Urinary bladder (tissue), 4 donors: Measurements from ENCODE around the gene LCN9. TPM values are rescaled to one million over a fixed set of nuclear protein-coding genes. Genes with fewer than 3 reads are reported as not detected.
"Not testable (repeated sequence)": the region's sequence is repeated elsewhere in the genome, so short reads cannot be mapped to it uniquely, and the experiment has no call there.

Source experiments
- DNase-seq: peaks from one replicate; pipeline ENCODE4 v3.0.0-alpha.2; 2015; ENCODE audit errors: extremely low spot score
- H3K27ac ChIP-seq: one replicate; pipeline ENCODE4 v1.5.1; 2013; ENCODE audit warnings: low read depth, mild to moderate bottlenecking, moderate library complexity
- H3K36me3 ChIP-seq: one replicate; pipeline ENCODE4 v1.6.1; 2013; ENCODE audit warnings: mild to moderate bottlenecking, moderate library complexity; ENCODE audit not compliant: insufficient read depth
- H3K4me1 ChIP-seq: one replicate; pipeline ENCODE4 v1.6.1; 2013; ENCODE audit warnings: mild to moderate bottlenecking, moderate library complexity; ENCODE audit not compliant: insufficient read depth
- H3K4me3 ChIP-seq: one replicate; pipeline ENCODE4 v1.5.1; 2013; ENCODE audit warnings: low read depth, low read length
- WGBS: extraction: QIAGEN DNeasy Blood & Tissue Kit; methylation state at CpG from one replicate; pipeline ENCODE4 v1.1.7; 2013; 5-methylcytosine and 5-hydroxymethylcytosine counted together
- polyA plus RNA-seq: library from polyadenylated mRNA; stranded (reverse); fragments of 200-250 nt; gene quantifications from one replicate; pipeline ENCODE4 v1.2.3, GENCODE V29; 2013
- total RNA-seq: library from RNA; depleted of rRNA; stranded (reverse); fragments of >200 nt; gene quantifications from one replicate; pipeline ENCODE4 v1.2.3, GENCODE V29; 2014
- donor health status: healthy with polysubstance abuse.
- donor health status: healthy.

LCN9 gene
- total and polyA plus RNA-seq, 2 donors, result not detected

- no peak for DNase-seq
- Histone ChIP-seq H3K36me3 (no peaks in the 10 kb centered on the region), H3K4me3 (no peak overlapping the region), H3K4me1 (no peaks in the 10 kb centered on the region), H3K27ac (no peak overlapping the region)
- WGBS, result 50% methylated on average over 17 of the region's 17 CpGs
These were observed 8.5 kb downstream of the LCN9 start for GRCh38 chr9:135671591-135672041.

DNA sequence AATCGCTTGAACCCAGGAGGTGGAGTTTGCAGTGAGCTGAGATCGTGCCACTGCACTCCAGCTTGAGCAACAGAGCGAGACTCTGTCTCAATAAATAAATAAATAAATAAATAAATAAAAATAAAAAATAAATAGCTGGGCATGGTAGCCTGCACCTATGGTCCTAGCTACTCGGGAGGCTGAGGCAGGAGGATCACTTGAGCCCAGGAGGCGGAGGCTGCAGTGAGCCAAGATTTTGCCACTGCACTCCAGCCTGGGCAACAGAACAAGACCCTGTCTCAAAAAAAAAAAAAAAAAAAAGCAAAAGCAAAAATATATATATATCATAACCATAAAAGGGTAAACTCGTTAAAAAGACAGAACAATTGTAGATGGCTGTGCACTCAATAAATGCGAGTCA lies 9.7 kb downstream of the LCN9 start:
- 83% methylated on average over 7 of the region's 7 CpGs for WGBS
- not testable (repeated sequence) for DNase-seq, H3K27ac ChIP-seq, H3K4me3 ChIP-seq, H3K36me3 ChIP-seq, H3K4me1 ChIP-seq

- WGBS, result 77% methylated on average over 8 of the region's 8 CpGs
- Histone ChIP-seq H3K4me3 (no peak overlapping the region), H3K4me1 (no peaks in the 10 kb centered on the region), H3K27ac (no peak overlapping the region), H3K36me3 (no peaks in the 10 kb centered on the region)
- no peak for DNase-seq
These were observed 10.8 kb downstream of the LCN9 start for GRCh38 chr9:135673941-135674340.

DNA sequence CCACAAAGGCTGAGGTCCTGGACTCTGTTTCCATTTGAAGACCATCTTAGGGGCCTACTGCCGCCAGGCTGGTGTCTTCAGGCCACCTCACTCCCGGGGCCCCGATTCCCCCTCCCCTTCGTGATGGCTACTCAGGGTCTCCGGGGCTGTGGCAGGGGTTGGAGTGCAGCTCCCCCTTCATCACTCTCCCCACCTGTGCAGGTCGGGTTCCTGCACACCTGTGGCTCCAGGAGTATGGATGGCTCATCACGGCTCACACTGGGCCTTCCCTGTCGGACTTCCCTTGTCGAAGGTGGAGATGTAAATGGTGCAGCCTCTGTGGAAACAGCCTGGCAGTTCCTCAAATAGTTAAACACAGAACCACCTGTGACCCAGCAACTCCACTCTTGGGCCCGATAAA lies 11.9 kb downstream of the LCN9 start:
- Histone ChIP-seq H3K4me3 (no peak overlapping the region), H3K36me3 (no peaks in the 10 kb centered on the region)
- 73% methylated on average over 10 of the region's 10 CpGs for WGBS

GRCh38 chr9:135676891-135677290 lies 13.8 kb downstream of the LCN9 start:
- Histone ChIP-seq H3K36me3 (no peaks in the 10 kb centered on the region), H3K27ac (no peak overlapping the region), H3K4me3 (no peak overlapping the region), H3K4me1 (no peaks in the 10 kb centered on the region)
- DNase-seq, result no peak
- WGBS, result 87% methylated on average over 13 of the region's 13 CpGs

More for the DNA sequence above, 11.9 kb downstream of the LCN9 start:
- H3K27ac ChIP-seq, result no peak overlapping the region
- DNase-seq, result no peak
- no peaks in the 10 kb centered on the region for H3K4me1 ChIP-seq

DNA sequence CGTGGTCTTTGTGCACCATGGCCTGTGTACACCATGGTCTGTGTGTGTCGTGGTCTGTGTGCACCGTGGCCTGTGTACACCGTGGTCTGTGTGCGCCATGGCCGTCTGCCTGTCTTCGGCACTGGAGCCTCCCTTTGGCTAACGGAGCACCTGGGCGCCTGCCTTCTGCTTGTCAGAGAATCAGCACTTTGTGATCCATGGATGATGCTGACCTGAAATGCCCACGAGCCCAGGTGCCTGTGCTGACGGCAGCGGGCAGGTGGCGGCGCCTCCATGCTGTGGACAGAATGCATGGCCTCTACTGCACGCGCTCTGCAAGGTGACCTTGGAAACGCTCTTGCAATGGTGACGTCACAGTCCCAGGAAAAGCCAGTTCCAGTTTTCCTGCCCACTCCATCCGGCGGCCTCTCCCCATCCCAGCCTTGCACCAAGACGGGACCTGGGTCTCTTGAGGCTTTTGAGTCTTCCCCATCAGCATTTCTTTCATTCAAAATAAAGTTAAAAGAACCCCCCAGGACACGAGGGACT lies 14.6 kb downstream of the LCN9 start:
- Histone ChIP-seq H3K36me3 (no peaks in the 10 kb centered on the region), H3K4me1 (no peaks in the 10 kb centered on the region), H3K4me3 (no peak overlapping the region), H3K27ac (no peak overlapping the region)
- no peak for DNase-seq
- 84% methylated on average over 22 of the region's 22 CpGs for WGBS

- 85% methylated on average over 20 of the region's 20 CpGs for WGBS
- Histone ChIP-seq H3K4me1 (no peaks in the 10 kb centered on the region), H3K27ac (no peak overlapping the region), H3K36me3 (no peaks in the 10 kb centered on the region), H3K4me3 (no peak overlapping the region)
- no peak for DNase-seq
These were observed 15.3 kb downstream of the LCN9 start for GRCh38 chr9:135678236-135679017.

GRCh38 chr9:135680056-135680455 lies 16.9 kb downstream of the LCN9 start:
- no peak overlapping the region for H3K4me3 ChIP-seq
- no peak overlapping the region for H3K27ac ChIP-seq
- 63% methylated on average over 16 of the region's 16 CpGs for WGBS
- no peaks in the 10 kb centered on the region for H3K4me1 ChIP-seq
- DNase-seq, result no peak
- H3K36me3 ChIP-seq, result no peaks in the 10 kb centered on the region

GRCh38 chr9:135681161-135681560 lies 18.1 kb downstream of the LCN9 start:
- 86% methylated on average over 5 of the region's 5 CpGs for WGBS

DNA sequence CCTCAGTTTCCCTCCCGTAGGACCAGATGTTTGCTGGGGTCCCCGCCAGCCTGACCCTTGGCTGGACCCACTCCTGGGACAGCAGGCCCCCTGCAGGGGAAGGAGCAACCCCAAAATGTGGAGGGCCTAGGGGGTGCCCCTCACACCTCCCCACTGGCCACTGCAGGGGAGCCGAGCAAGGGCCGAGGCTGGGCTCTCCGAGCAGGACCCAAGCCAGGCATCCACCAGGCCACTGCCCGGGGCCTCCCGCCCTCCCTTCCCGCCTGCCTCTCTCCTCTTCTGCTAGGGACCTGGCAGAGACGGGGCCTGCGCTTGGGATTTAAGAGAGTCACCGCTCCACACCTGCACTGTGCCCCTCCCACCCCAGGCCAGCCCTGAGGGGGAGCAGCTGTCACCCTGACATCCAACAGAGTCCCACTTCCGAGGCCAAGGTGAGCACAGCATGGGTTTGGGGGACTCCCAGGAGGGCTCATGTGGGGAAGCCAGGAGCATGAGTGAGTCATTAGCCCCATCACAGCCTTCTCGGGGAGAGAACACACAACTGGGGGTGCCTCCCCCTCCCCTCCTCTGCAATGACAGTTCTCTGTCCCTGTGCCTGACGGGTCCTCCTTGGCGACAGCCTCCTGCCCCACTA lies 20.4 kb downstream of the LCN9 start:
- H3K4me3 ChIP-seq, result no peak overlapping the region
- WGBS, result 53% methylated on average over 15 of the region's 15 CpGs
- no peaks in the 10 kb centered on the region for H3K36me3 ChIP-seq
- H3K27ac ChIP-seq, result no peak overlapping the region
- no peak for DNase-seq
- no peaks in the 10 kb centered on the region for H3K4me1 ChIP-seq

More at GRCh38 chr9:135681161-135681560, 18.1 kb downstream of the LCN9 start:
- H3K36me3 ChIP-seq, result no peaks in the 10 kb centered on the region
- no peak for DNase-seq
- H3K27ac ChIP-seq, result no peak overlapping the region
- no peaks in the 10 kb centered on the region for H3K4me1 ChIP-seq
- no peak overlapping the region for H3K4me3 ChIP-seq

DNA sequence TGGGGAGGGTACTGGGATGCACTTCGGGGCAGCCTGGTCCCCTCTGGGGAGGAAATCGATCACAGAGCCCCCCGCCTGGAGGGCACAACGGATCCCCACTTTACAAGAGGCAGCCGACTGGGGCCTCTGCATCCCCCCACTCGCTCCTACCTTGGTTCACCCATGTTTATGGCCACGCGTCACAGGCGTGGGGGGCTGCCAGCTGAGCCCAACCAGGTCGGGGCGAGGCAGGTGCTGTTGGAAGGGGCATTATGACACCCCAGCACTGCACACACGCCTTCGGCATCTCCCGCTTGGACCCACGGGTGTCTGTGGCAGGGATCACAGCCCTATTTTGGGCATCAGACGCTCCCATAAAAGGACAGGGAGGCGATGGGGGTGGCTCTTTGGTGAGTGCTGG lies 21.6 kb downstream of the LCN9 start:
- Histone ChIP-seq H3K4me1 (no peaks in the 10 kb centered on the region), H3K4me3 (no peak overlapping the region), H3K27ac (no peak overlapping the region), H3K36me3 (no peaks in the 10 kb centered on the region)
- 75% methylated on average over 17 of the region's 17 CpGs for WGBS
- no peak for DNase-seq

DNA sequence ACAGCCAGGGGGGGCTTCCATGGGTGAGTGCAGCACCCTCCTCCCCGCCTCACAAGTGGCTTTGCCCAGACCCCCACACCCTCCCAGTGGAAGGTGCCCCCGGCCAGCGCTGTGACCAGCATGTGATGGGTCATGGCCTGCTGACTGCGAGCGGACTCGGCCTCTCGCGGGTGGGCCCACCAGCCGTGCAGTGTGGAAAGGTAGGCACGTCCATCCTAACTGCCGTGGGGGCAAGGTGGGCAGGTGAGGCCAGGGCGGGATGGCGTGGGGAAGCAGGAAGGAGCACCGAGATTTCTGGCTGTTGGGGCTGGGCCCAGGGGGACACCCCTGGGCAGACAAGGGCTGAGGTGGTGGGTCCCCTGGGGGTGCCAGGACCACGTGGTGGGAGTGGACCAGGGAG lies 24.1 kb downstream of the LCN9 start:
- Histone ChIP-seq H3K4me3 (no peak overlapping the region), H3K4me1 (no peaks in the 10 kb centered on the region), H3K36me3 (no peaks in the 10 kb centered on the region), H3K27ac (no peak overlapping the region)
- WGBS, result 89% methylated on average over 15 of the region's 15 CpGs
- DNase-seq, result no peak

GRCh38 chr9:135689011-135689410 lies 25.9 kb downstream of the LCN9 start:
- 77% methylated on average over 10 of the region's 10 CpGs for whole genome bisulfite sequencing
- no peak for DNase-seq
- no peak overlapping the region for H3K27ac ChIP-seq
- H3K4me3 ChIP-seq, result no peak overlapping the region
- H3K36me3 ChIP-seq, result no peaks in the 10 kb centered on the region
- no peaks in the 10 kb centered on the region for H3K4me1 ChIP-seq
